Stimulated activated naive CD8-positive, alpha-beta T cell treated with anti-CD3 and anti-CD28 coated beads, Interleukin-15, Interleukin-2, amounts not matched to agents 100 U/mL and 50 U/mL, for 24 hours (primary cell): ENCODE measurements around the gene MBNL2.

ENCODE experiments used
- ATAC-seq: fragments of 150-1000 bp; cut with Tn5 transposase; one replicate; pipeline ENCODE4 v1.10.0; 2021
- DNase-seq: peaks from one replicate; pipeline ENCODE4 v3.0.0; 2021

The MBNL2 gene

DNA sequence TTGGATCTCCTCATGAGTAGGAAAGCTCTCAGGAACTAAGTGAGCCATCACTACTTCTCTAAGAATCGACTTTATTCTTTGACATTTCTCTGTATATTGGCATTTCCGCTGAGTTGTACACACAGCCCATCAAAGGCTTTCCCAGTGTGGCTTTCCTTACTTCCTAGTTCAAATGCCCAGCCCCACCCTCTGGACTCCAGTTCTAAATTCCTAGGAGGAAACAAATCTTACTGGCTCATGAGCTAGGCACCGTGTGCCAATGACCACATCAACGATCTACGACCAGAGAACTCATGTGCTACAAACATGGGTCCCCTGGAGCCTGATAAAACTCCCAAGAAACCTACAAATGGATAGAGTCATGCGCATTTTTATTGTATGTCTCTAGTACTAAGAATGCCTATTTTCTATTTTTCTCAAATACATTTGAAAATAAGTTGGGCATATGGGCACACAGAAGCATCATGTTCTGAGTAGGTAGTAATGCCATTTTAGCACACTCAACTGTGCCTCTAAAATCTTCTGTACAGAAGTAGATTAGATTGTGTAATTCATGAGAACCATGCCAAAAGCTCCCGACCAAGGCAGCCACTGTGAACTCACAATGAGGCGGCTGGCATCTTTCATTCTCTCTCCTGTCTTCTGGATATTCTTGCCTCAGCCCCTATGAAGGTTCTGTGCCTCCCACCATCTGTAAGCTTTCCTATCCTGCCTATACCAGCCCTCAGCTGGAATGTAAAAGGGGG lies 201.3 kb downstream of the MBNL2 start:
- ATAC-seq (no peak), DNase-seq (no peak)

DNA sequence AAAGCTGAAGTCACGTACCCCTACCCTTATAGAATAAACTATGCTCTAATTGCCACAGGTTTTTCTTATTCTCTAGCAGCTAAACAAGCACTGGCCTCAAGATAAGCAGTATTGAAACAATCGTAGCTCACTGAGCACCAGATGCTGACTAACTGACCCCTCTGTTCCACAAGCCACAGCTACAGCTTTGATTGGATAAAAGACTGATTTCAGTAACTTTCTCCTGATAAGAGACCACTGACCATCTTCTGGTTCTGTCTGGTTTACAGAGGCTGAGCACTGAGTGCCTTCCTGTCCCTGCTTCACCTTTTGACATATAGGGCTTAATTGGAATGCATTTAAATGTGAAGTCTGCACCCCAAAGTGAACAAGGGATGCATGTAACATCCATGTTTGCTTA lies 203.5 kb downstream of the MBNL2 start:
- no peak for DNase-seq
- ATAC-seq: no peak

DNA sequence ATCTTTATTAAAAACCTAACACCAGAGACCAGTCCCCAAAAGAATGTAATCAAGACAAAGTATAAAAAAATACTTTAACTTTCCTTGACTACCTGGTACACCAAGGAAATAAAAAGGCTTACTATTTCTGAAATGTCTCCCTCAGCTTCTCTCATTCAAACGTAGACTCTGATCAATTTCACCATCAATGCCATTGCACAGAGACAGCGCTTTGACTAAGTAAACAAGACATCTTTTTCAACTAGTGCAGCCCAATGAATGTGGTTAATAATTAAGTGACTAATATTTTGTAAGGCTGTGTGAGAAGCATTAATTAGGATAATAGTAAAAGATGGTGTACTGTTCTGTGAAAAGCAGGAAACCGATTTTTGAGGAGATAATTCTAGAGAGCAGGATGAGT lies 204.6 kb downstream of the MBNL2 start:
- no peak for ATAC-seq

DNA sequence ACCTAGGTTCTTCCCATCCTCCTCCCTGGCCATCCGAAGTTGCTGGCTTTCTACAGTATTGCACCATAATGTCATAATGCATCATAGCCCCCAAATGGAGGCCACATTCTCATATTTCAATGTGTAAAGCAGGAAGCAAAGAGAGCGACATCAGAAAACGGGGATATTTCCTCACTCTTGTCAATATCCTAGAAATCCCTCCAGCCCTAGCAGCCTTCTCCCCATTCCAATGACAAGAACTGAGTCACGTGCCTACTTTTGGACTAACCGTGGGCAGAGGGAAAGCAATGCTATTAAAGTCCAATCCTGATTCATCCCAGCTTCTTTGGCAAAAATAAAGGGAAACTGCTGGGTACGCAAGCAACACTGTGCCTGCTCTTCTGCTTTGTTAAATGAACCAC lies 207.5 kb downstream of the MBNL2 start:
- ATAC-seq (no peak), DNase-seq (no peak)

More for the DNA sequence above, 204.6 kb downstream of the MBNL2 start:
- no peak for DNase-seq

DNA sequence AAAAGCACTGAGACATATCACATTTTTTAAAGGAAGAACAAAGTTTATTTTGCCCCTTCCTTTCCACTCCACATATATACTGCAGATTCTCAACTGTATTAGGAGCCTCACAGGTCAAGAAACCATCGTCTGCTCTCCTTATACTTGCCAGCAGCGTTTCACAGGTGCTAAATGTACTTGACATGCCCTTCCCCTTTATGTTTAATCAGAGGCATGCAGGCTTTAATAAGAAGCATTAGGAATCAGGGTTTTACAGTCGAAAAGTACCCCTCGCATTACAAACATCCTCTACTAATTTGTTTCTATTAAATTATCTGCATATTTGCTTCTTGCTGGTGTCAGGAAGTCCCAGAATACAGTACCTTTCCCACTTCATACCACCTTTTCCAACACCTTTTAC lies 208.2 kb downstream of the MBNL2 start:
- DNase-seq (no peak), ATAC-seq (no peak)

DNA sequence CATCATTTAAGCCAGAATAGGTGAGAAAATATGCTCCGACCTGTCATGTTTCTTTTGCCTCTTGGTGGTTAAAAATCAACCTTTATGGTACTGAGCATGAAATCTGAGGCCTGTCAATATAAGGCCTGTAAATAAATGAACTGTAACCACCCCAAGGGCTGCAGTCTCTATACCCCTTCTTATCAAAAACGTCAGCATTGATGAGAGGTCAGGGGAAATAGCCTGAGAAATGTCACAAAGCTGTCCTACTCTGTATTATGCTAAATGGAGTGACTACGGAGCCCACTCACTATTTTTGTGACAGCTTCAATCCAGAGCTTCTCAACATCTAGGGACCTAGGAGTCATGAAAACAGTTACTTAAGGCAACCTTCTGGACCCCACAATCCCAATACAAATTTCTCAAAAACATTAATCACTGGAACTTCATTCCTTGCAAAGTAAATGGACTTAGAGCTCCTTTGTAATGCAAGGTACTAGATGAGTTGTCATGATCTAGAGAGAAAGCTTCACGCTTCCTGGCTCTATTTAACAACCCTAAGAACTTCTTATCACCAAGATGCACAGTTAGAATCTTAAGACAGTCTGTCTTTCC lies 209.1 kb downstream of the MBNL2 start:
- no peak for ATAC-seq
- no peak for DNase-seq

DNA sequence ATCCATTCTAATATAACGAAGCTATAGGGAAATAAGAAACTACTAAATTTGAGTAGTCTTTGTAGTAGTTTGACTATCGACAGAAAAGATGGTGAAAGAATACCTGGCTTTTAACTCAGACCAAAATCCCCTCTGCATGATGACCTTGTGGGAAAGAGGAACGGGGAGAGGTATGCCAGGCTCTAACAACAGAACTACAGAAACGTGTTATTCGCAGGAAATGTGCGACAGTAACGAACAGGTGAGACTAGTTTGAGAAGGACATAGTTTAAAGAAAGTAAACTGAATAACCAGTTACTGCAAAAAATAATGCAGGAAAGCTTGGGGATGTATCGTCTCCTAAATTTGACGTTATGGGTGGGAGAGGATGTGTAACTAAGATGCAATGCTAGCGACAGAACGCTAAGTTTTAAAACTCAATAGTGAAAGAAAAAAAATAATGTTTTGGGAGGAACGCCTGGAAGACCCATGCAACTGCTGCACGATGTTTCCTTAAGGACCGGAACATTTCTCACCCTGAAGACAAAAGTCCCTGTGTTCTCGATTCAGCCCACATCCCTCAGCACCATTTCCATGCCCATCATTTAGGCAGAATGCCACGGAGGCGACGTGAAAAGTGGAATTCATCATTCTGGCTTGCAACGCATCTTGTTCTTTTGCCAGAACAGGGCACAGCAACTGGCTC lies 210.2 kb downstream of the MBNL2 start:
- no peak for DNase-seq

DNA sequence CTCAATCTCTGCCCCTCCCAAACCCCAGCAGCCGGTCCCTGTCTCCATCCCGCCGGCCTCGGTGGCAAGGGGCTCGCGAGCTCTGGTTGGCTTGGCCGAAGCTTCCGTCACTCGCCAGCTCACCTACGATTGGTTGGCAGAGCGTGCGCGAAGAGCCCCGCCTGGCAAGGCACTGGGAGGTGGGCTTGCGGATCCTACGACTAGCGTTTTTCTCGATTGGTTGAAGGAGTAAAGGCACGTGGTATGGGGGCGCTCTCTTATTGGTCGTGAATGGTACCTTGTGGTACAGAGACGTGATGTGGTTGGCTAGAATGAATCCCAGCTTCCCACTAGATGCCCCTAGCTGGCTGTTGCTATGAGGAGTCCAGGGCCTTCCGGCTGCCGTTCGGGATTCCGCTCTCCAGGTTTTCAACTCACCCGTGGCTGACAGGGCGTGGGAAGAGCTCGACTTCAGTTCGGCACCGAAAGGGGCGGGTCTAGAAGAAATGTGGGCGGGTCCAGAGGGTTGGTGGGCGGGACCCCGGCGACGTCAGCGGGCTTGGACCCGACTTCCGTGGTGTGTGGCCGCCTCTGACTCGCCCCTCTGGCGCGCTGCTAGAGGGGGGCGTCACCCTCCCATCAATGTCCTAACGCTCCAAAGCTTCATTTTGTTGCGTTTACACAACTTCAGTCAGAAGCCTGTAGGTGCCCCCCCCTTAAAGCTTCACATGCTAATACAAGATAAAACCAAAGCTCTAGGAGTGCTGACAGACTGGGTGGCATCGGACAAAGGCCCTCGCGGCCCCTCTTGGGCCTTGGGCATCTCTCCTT lies 211.0 kb downstream of the MBNL2 start:
- DNase-seq (peak; percentile 96), ATAC-seq (peak; percentile 86)

More for the DNA sequence above, 210.2 kb downstream of the MBNL2 start:
- no peak for ATAC-seq

DNA sequence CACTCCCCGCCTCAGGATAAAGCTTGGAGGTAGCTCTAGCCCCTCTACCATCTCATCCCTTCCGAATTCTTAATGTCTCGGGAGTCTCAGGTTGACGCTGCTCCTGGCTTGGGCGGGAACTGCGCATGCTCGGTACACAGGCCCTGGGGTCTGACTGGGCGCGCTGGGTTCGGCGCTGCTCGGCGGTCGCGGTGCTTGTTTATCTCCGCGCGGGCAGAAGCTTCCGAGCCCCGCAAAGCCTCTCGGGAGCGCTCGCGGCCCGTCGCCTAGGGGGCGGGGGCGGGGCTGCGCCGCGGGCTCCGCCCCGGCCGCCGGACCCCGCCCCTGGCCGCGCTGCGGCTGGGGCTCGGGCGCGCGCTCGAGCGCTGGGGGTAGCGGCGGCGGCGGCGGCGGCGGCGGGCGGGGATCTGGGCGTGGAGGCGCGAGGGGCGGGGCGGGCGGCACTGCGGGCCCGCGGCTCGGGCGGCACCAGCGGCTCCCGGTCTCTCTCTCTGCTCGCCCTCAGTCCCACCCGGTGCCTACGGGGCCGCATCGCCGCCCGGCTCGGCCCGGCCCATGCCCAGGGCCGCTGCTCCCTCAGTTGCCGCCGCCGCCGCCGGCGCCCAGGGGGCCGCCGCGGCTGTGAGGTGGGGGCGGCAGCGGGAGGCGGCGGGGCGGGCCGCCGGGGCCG lies 211.7 kb downstream of the MBNL2 start, which contains the start of gene RAP2A:
RAP2A (plus strand) TSS at position 443 of the 670 bp plus-strand sequence. CDS start 302 bp downstream, outside the sequence.
- peak; percentile 90 for DNase-seq
- ATAC-seq: peak; percentile 67

DNA sequence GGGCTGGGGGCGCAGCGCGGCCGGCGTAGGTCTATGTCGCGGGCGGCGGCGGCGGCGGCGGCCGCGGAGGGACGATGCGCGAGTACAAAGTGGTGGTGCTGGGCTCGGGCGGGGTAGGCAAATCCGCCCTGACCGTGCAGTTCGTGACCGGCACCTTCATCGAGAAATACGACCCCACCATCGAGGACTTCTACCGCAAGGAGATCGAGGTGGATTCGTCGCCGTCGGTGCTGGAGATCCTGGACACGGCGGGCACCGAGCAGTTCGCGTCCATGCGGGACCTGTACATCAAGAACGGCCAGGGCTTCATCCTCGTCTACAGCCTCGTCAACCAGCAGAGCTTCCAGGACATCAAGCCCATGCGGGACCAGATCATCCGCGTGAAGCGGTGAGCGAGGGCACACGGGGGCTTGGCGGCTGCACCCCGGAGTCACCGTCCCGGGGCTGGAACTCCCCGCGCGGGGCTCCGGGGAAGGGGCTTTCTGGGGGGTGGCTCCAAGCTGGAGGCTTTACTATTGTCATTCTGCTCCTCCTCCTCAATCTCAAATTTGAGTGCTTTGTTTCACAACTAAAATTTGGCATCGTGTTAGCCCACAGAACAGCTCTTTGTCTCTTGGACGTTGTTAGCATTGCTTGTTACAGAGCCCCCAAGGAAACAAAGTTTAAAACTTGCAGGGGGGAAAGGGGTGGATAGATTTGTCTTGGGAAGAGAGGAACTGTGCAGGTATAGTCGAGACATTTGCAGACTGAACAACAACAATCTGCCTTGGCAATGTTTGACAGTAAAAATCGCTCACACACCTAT lies 212.5 kb downstream of the MBNL2 start:
- DNase-seq (peak; percentile 44), ATAC-seq (no peak)

DNA sequence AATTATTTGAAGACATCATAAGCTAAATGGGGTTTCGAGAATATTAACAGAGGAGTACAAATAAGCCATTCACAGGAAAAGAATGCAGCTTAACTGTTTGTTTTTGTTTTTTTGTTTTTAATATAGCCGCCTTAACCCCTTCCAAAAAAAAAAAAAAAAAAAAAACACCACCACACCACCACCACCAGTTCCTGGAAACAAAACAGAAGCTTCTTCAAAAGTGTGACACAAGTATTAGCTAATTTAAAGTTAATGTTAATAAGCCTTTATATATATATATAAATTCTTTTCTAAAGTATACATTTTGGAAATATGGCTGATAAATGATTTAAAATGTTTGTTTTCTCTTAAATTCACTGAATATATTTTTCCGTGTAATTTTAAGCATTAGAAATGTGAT lies 213.2 kb downstream of the MBNL2 start:
- ATAC-seq (no peak), DNase-seq (no peak)

DNA sequence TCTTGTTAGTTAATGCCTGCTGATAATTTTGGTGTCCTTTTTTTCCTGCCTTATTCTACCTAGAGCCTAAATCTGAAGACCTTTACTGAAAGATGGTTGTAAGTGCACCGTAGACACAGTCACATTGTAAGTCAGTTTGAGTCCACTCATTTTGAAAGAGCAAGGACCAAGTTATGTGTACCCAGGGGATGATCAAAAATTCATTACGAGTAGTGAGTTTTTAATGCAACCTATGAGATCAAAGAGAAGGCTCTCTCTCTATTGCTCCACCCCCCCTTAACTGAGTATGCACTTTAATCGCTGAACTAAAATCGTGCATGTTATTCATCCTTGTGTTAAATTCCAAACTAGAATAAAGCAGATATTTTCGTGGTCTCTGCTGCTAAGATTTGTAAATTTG lies 213.7 kb downstream of the MBNL2 start:
- DNase-seq: no peak
- no peak for ATAC-seq

DNA sequence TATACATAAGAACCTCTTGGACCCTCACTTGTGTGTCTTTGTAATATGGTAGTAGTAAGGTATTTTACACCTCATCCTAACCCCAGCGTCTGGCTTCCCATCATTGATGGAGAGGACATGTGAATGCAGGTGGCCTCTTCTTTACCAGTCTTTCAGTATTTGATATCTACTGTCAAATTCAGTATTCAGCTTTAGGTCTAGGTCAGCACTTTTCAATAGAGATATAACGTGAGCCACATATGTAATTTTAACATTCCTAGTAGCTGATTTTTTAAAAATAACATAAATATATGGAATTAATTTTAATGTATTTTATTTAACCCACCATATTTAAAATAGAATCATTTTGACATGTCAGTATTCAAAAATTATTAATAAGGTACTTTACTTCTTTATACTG lies 214.7 kb downstream of the MBNL2 start:
- DNase-seq (no peak), ATAC-seq (no peak)

DNA sequence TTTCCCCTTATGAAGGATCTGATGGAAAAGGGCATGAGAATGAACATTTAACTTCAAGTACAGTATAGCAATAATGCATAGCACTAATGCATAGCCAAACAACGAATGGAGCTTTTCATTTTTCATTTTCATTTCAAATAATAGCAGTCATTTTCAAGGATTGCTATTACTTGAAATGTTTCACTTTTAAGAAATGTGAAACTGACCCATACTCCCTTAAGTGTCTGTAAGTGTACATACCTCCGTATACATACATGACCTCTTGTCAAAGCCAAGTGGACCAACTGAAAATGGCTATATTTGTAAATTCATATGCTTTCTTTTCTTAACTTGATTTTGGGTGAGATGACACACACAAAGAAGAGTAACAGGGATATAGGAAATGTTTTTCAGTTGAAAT lies 215.6 kb downstream of the MBNL2 start:
- DNase-seq: no peak
- no peak for ATAC-seq

DNA sequence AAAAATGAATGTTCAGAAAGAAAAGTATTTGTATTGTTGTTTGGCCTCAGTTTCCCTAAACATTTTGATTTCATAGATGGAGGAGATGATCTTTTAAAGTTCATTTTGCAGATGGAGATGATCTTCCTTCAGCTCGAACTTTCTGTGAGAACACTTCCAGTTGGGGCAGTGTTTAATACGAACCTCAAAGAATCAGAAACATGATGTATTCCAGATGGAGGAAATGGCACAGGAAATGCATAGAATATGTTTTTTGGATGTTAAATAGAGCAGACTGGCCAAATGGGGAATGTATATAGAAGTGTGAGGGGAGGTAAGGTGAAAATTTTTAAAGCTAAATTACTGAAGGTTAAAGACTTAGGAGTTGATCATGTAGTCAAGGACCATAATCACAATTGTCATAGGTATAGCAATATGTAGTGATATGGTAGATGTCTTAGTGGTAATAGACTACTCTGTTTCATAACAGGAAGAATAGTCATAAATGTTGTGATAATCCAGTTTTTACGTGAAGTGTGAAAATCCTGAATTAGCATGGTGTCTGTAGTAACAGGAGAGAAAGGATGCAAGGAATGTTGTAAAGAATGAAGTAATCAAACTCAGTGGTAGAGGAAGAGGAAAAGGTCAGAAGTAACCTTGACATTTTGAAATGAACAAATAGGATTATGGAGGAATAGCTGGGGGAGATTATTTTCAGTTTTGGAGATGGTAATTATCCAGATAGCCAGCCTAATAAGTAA lies 216.9 kb downstream of the MBNL2 start:
- ATAC-seq (no peak), DNase-seq (no peak)

DNA sequence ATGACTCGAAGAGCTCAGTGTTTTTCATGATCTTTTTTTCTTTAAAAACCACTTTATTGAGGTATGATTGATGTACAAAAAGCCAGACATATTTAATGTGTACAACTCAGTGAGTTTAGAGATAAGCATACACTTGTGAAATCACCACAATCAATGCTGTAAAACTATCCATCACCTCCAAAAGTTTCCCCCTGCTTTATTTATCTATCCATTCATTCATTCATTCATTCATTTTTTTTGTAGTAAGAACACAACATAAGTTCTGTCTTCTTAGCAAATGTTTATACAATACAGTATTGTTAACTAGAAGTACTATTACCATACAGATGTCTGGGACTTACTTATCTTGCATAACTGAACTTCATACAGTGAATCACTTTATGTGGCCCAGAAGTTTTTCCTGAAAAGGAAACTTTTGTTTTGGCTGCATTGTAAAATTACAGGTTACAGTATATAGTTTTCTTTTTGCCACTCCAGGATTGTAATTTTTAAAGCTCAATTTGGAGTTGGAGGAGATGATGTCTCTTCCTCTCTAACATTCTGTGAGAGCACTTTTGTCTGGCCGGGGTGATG lies 218.6 kb downstream of the MBNL2 start:
- DNase-seq (no peak), ATAC-seq (no peak)

DNA sequence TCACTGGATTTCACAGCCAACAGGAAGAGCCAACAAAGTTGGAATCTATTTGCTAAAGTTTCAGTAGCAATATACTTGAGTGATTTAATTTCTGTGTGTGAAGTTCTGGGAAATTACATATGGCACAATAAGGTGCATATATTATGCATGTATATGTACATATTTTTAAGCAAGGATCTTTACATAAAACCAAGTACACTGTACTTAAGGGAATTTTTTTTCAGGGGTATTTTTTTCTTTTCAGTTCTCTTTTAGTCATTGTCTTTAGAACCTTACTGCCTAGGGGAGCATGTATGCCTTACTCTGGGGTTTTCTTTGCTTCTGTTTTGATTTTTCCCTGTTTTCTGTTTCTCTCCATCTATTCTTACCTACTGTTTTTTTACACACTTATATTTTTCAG lies 219.2 kb downstream of the MBNL2 start:
- DNase-seq (no peak), ATAC-seq (no peak)
